ENCODE data around the gene IGSF21.
"Not testable (repeated sequence)": the region's sequence is repeated elsewhere in the genome, so short reads cannot be mapped to it uniquely, and the experiment has no call there.

IGSF21 gene

GRCh38 chr1:18148461-18148860, 40.9 kb downstream of the IGSF21 start:
- no peak for DNase-seq

DNA sequence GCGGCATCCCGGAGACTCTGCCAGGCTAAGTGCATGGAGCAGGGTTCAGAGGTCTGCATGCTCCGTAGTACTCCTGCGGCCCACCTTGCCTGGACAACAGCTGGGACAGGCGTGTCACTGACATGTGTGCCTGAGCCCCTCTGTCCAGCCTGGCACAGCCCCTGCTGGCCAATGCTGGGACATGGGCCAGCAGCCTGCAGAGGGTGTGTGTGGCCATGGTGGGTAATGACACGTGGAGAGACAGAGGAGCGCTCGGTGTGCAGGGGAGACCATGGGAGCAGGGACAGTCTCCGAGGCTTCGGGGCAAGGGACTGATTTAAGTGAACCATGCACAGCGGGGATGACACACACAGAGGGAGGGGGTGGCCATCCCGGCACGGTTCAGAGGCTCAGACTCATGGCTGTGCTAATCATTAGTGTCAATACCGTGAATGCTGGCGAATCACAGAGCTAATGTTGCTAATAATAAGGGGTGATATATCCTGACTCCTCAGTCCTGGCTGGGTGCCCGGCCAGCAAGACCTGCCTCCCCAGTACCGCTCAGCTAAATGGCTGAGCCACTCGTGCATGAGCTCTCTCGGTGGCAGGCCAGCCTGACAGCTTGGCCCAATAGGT, 41.5 kb downstream of the IGSF21 start:
- DNase-seq, result no peak

- DNase-seq, result no peak
These were observed 44.0 kb downstream of the IGSF21 start for GRCh38 chr1:18151436-18152122.

DNA sequence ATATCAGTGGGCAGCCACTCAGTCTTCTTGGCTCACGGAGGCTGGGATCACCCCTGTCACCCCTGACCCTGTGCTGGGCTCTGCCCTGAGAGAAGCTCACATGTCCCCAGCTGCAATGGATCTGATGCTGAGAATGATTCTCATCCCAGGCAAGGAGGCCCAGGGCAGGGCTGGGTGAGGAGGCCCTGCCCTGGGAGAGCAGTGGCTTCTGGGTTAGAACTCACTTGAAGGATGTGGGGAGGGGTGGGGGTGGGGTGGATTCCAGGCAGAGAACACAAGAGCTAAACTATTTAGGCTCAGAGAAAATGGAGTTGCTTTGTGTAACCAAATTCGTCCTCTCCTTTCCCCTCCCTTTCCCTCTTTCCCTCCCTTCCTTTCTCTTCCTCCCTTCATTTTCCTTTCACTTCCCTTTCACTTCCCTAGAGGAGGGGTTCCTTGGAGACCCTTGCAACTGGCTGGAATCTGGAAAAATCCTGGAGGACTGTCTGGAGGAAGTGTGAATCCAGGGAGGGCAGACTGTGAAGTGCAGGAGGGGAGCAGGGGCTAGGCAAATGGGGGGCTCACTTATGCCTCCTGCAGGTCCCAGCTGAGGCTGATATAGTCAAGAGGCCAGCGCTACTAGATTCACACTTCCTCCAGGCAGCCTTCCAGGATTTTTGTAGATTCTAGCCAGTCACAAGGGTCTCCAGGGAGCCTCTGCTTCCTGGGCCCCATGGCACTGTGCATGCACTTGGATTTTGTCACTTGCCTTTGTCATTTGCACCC, 47.0 kb downstream of the IGSF21 start:
- no peak for DNase-seq

DNA sequence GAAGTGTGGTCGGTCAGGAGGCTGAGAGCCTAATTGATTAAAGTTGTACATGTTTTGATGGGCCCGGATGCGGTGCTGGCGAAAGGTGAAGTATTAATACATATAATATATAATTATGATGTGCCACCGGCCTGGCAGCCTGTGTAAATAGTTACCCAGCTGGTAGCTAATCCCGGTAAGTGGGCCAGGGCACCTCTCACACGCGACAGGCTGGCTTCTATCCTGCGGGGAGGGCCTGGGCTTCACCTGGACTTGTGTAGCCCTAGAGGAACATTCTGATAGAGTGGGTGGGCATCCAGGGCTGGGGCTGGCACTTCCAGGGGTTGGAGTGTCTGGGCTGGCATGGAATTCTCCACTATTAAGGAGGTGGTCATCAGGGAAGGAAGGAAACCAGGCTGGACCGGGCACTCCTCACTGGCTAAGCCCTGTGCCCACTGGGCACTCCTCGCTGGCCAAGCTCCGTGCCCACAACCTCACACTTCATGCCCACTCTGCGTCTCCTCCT, 48.3 kb downstream of the IGSF21 start:
- DNase-seq, result no peak

DNA sequence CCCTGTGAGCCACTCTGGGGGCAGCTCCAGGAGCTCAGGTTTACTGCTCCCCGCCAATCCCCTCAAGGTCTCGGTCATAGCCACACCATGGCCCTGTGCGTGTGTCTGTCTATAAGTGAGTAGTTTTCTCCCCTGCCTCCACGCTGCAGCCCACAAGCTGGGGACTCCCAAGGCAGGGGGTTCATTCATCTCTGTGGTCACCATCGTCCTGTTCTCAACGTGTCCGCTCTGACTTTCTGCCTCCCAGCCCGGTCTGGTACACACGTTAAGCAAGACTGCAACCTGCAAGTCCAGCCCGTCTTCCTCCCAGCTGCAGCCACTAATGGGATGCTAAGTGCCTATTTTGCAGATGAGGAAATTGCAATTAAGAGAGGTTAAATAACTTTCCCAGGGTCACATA, 49.8 kb downstream of the IGSF21 start:
- no peak for DNase-seq

- DNase-seq, result no peak
These were observed 50.4 kb downstream of the IGSF21 start for GRCh38 chr1:18157968-18158367.

- DNase-seq, result no peak
These were observed 51.1 kb downstream of the IGSF21 start for GRCh38 chr1:18158714-18159113.

DNA sequence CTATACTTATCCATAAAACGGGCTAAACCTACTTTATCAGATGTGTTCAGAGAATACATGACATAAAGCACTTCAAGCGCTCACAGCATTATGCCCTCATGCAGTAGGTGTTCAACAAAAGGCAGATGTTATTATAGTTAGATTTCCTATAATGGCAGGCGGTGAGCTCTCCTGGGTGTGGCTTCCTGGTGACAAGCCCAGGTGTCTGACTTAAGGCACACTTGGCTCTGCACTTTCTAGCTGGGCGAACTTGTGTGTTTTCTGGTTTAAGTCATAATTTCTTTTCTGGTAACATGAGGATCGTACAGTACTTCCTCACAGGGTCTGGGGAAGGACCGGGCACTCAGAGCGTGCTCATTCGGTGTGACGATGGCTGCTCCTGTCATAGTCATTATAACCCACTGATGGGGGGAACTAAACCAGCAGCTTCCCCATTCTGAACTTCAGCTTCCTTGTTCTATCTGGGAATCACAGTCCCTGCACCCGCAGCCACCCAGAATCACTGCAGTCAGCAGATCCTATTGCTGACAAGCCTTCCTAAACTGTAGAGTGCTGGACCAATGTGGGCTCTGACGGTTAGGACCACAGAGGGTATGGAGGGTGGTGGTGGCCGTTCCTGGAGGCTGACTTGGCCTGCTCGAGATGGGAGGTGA, 52.8 kb downstream of the IGSF21 start:
- no peak for DNase-seq

DNA sequence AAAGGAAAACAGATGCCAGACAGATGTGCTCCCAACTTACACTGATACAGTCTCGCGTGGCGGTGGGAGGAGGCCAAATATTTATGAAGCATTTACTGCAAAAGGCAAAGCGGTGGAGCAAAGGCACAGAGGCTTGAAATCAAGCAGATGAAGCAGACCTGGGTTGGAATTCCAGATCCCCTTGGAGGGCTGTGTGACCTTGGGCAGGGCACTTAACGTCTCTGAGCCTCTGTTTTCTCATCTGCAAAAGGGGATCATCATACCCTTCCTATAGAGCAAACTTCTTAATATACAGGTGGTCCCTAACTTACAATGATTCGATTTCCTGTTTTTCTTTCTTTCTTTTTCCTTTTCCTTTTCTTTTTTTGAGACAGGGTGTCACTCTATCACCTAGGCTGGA, 54.1 kb downstream of the IGSF21 start:
- no peak for DNase-seq

DNA sequence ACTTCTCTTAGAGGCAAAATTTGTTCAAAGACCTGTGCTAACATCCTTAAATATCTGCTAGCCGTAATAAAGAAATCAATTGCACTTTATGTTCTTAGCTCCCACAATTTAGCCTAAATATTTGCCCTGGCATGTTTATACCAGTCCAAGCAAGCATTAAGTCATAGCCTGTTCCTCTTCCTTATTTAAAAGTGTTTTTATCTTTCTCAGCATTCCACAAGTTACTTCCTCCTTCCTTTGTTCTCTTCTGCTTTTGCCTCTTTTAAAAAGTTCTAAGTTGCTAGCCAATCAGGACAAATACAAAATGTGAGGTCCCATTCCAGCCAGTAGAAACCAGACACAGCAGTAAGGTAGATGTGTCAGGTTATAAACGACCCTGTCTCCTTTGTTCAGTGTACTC, 58.0 kb downstream of the IGSF21 start:
- not testable (repeated sequence) for DNase-seq

DNA sequence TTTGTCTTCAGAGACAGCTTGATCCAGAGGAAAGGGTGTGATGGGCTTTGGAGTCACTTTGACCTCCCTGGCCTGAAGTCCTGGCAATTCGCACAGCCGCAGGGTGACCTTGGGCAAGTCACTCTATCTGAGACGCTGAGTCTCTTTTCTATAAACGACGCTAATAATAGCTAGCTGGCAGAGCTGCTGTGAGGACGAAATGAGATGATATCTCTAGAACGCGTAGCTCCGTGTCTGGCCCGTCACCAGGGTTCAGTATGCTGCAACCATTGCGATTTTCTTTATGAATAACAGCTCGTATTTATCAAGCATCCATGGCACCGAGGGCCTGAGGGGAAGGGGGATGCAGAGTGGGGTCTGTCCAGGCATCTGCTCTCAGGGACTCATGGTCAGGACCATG, 58.7 kb downstream of the IGSF21 start:
- no peak for DNase-seq

DNA sequence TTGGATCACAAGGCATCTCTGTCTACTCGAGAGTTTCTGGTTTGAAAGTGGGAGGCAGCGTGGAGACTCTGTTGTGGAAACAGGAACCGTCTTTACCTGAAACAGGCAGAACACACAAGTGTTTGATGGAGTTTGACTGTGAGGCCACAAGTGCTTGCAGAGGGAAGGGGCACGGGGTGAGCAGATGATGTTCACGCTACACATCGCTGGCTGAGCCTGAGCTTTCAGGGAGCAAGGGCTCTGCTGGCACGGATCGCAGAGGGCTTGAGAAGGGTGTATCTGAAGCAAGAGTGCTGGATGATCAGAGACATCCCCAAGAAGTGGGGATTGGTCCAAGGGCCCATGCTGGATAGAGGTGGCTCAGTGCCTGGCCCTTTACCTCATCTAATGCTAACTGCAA, 59.3 kb downstream of the IGSF21 start:
- DNase-seq, result no peak

DNA sequence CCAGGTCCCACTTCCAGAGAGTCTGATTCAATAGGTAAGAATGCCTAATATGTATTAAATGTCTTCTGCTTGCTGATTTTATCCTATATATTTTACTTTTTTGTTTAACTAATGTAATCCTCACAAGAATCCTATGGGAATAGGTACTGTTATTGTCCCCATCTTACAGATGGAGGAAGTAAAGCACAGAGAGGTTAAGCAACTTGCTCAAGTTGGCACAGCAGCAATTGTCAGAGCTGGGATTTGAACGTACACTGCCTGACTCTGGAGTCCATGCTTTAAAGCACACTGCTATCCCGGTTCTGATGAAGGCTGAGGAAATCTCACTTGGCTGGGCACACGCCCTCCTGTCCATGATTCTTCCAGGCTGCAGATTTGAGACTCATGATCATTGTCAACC, 62.8 kb downstream of the IGSF21 start:
- DNase-seq, result no peak

DNA sequence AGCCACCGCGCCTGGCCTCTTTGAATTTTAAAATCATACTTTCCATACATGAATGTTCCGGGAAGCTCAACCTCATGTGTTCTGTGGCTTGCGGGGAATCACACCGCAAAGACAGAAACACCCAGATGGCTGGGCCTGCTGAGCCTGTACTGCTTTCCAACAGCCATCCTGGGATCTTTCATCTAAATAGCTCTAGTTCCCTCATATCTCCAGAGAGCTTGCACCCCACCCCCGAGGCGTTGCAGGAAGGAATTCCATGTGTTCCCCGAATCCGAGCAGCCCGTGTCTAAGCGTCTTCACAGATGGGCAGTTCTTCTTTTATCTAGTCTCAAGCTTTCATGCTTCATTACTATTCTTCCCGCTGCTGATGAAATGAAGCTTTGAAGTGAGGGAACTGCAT, 66.4 kb downstream of the IGSF21 start:
- DNase-seq, result no peak

DNA sequence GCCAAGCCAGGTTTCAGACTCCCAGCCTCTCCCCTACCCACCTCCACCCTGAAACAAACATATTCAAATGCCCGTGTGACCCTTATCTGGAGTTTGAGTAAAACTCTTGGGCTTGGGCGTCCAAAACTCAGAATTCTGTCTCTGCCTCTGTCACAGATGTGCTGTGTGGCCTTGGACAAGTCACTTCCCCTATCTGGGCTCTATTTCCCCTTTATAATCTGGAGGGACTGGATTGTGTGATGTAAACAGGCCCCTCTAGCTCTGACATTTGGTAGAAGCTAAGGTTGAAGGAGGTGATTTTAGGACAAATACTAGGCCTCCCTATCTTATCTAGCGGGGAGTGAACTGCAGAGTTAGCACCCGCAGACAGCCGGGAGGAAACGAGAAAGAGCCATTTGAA, 67.5 kb downstream of the IGSF21 start:
- no peak for DNase-seq

DNA sequence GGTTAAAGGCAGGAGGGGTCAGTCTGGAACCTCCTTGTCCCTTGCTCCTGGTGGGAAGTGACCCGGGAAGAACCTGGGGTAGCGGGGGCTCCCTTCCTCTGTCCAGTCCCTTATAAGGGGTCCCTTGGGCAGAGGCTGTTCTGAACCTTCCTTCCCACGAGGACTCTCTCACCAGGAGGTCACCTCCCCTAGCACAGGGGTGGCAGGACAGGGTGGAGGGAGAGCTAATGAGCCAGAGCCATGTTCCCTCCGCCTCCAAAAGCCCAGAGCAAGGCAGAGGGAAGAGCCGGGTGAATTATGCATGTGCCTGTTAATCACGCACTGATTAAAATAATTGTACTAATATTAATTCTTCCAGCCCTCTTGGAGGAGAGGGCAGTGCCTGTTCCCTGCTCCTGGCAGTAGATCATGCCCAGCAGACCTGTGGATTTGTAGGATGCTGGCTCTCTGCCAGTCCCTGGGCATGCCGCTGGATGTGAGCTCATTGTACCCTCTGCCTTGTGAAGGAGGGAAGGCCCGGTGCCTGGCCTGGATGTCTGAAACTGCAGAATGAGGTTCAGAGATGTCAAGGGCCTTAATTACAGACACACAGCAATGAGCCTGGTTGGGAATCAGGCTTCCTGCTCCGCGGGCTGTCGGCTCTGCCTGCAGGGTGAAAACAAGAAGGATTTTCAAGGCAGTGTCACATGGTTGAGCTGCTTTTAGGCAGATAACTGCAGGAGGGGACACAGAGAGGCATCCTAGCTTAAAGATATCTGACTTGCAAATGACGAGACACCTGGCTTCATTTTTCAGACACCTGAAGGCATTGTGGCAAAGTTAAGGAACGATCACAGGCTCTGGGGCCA, 68.2 kb downstream of the IGSF21 start:
- no peak for DNase-seq

DNA sequence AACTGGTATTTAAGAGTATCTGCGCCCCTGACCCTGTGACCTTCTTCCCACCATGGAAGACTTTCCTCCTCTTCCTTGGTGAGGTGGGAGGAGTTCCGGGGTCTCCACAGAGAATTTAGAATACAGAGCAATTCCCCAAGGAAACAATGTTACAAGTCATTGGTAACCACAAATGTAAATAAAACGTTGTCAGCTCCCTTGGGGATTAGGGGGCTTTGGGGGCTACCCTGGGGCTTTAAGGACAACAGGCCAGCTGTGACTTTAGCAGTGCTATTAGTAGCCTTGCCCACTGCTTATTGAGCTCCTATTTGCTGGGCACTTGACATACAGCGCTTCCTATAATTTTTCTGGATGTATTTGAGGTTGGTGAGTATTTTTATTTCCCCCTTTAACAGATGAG, 69.0 kb downstream of the IGSF21 start:
- DNase-seq, result no peak

DNA sequence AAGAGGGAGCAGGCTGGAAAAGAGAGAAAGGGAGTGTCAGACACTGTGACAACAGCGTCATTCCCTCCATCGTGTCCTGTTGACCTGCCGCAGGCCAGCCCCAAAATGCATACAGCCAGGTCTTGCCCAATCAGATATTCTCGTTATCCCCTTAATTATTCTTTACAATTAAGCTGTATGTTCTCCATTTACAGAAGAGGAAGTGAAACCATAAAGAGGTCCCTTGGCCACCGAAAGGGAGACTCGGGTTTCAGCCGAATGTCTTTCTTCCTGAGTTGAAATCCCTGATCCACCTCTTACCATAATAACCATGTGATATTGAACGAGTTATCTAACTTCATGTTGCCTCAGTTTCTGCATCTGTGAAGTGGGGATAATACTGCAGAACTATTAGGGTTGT, 70.5 kb downstream of the IGSF21 start:
- no peak for DNase-seq

DNA sequence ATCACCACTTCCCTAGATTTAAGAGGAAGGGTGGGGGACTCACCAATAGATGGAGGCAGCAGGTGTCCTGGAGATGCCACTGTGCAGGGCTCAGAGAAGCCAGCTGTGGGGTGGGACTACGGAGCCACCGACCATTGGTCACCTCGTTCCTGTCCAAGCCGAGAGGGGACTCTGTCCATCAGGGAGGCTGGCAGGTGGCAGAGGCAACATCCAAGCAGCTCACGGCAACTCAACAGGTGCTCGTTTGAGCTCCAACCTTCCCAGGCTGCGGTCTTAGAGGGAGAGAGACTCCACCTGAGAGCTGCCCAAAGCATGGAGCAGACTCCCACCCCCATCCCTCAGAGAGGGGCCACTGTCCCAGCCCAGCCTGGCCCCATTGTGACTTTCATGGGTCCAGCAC, 71.4 kb downstream of the IGSF21 start:
- DNase-seq, result no peak

DNA sequence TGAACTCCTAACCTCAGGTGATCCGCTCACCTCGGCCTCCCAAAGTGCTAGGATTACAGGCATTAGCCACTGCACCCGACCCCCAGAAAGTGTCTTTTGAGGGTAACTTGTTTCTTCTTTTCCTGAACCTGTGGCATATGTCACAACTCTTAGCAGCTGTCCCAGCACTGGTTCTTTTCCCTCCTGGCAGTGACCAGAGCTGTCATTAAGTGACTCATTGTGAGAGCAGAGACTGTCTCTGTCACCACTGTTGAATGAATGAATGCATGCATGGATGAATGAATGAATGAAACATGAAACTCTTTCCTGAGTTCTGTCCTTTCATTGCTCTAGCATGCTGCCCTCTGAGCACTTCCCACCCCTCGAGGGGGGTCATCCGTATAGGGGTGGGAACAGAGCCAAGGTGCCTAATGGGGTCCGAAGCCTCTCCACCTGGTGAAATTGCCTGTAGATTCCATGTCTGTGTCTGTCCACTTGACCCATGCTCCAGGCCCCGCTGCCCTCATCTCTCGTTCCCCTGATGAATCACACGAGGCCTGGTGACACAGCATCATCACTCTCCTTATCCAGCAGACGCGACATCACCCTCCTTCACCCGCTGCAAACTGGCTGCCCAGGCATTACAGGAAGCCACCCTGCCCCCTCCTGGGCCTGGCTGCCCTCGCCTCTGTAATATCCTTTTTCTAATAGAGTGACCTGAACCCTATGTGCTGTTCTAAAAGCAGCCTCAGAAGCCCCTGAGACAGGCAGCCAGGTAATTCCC, 75.0 kb downstream of the IGSF21 start:
- peak in 1 of 2 experiments; percentile 9 for DNase-seq

GRCh38 chr1:18183533-18183932, 75.9 kb downstream of the IGSF21 start:
- DNase-seq, result no peak

All from SW 1271 (cell line).